Umbilical cord (tissue), 2 donors: Measurements from ENCODE around the gene PSMB5. TPM values are rescaled to one million over a fixed set of nuclear protein-coding genes. Genes with fewer than 3 reads are reported as not detected.

Experiments used
- DNase-seq: peaks from one replicate; pipeline ENCODE4 v3.0.0-alpha.2; 2015; ENCODE audit warnings: low spot score
- total RNA-seq: library from RNA; depleted of rRNA; stranded (reverse); fragments of >200 nt; gene quantifications from one replicate; pipeline ENCODE4 v1.2.3, GENCODE V29; 2014; ENCODE audit warnings: low replicate concordance; ENCODE audit not compliant: insufficient read depth

PSMB5 gene
- total RNA-seq, 1 donor from 2014 or later: 100 TPM

- DNase-seq: no peak
Measured at GRCh38 chr14:23058654-23059504, 24.2 kb upstream of the PSMB5 start.

GRCh38 chr14:23057757-23058653 is 23.3 kb upstream of the PSMB5 start:
- peak; percentile 90 for DNase-seq

- DNase-seq: peak; percentile 88
Measured at GRCh38 chr14:23056956-23057756, 22.5 kb upstream of the PSMB5 start, which contains the start of gene CDH24. CDH24 (minus strand) TSS chr14:23057520; CDS start chr14:23055733, 1,787 bp downstream.

GRCh38 chr14:23056145-23056955 is 21.6 kb upstream of the PSMB5 start:
- DNase-seq: peak; percentile 64

- DNase-seq: peak; percentile 55
Measured at GRCh38 chr14:23055621-23056144, 21.0 kb upstream of the PSMB5 start.

- DNase-seq: no peak
Measured at GRCh38 chr14:23055147-23055550, 20.4 kb upstream of the PSMB5 start.

GRCh38 chr14:23054000-23054811 is 19.5 kb upstream of the PSMB5 start:
- no peak for DNase-seq

GRCh38 chr14:23053426-23053825 is 18.7 kb upstream of the PSMB5 start:
- DNase-seq: no peak

GRCh38 chr14:23052671-23053070 is 18.0 kb upstream of the PSMB5 start:
- DNase-seq: no peak

GRCh38 chr14:23052182-23052623 is 17.5 kb upstream of the PSMB5 start:
- no peak for DNase-seq

- no peak for DNase-seq
Measured at GRCh38 chr14:23051141-23052057, 16.7 kb upstream of the PSMB5 start.

GRCh38 chr14:23049011-23049410 is 14.3 kb upstream of the PSMB5 start:
- DNase-seq: no peak

GRCh38 chr14:23047751-23048693 is 13.3 kb upstream of the PSMB5 start:
- no peak for DNase-seq

- DNase-seq: no peak
Measured at GRCh38 chr14:23047034-23047634, 12.4 kb upstream of the PSMB5 start.

GRCh38 chr14:23045419-23046357 is 11.0 kb upstream of the PSMB5 start:
- DNase-seq: no peak

GRCh38 chr14:23044840-23045239 is 10.1 kb upstream of the PSMB5 start:
- DNase-seq: no peak
